ENCODE results near the gene CEP19.
"Not testable (repeated sequence)": the region's sequence is repeated elsewhere in the genome, so short reads cannot be mapped to it uniquely, and the experiment has no call there.

Gene CEP19

DNA sequence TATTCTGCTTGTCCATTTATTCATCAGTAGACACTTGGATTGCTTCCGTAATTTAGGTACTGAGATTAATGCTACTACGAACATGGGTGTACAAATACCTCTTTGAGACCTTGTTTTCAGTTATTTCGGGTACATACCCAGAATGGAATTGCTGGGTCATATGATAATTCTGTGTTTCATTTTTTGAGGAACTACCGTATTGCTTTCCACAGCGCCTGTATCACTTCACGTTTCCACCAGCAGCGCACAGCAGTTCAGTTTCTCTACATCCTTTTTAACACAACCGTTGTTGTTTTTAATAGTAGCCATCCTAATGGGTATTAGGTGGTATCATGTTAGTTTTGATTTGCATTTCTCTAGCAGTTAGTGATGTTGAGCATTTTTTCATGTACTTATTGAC lies 37.1 kb upstream of the CEP19 start:
- no peak overlapping the region for H3K4me3 ChIP-seq (ENCODE audit: low read depth, low read length)
- TF ChIP-seq CTCF (IDR thresholded peaks at IDR 0.05; ENCODE audit: low read depth, low read length, missing control alignments) = no peak
- H3K27ac ChIP-seq = no peak overlapping the region
- no peaks in the 10 kb centered on the region for H3K36me3 ChIP-seq (replicated peaks)
- in situ Hi-C loops (cut with HindIII; ENCODE audit: low pct_ligation_motif_present, low sequenced_read_pairs) = no loop called here
- no peak for DNase-seq
- no peaks in the 10 kb centered on the region for H3K27me3 ChIP-seq (replicated peaks)

DNA sequence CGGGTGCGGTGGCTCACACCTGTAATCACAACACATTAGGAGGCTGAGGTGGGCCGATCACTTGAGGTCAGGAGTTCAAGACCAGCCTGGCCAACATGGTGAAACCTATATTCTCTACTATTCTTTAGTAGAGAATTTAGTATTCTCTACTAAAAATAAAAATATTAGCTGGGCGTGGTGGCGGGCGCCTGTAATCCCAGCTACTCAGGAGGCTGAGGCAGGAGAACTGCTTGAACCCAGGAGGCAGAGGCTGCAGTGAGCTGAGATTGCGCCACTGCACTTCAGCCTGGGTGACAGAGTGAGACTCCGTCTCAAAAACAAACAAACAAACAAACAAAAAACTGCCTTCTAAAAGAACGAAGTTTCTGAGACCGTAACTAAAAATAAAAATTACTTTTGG lies 31.5 kb upstream of the CEP19 start:
- H3K36me3 ChIP-seq (replicated peaks); H3K27ac ChIP-seq; in situ Hi-C loops (cut with HindIII; ENCODE audit: low pct_ligation_motif_present, low sequenced_read_pairs); H3K4me3 ChIP-seq (ENCODE audit: low read depth, low read length); DNase-seq; H3K27me3 ChIP-seq (replicated peaks): not testable (repeated sequence)

DNA sequence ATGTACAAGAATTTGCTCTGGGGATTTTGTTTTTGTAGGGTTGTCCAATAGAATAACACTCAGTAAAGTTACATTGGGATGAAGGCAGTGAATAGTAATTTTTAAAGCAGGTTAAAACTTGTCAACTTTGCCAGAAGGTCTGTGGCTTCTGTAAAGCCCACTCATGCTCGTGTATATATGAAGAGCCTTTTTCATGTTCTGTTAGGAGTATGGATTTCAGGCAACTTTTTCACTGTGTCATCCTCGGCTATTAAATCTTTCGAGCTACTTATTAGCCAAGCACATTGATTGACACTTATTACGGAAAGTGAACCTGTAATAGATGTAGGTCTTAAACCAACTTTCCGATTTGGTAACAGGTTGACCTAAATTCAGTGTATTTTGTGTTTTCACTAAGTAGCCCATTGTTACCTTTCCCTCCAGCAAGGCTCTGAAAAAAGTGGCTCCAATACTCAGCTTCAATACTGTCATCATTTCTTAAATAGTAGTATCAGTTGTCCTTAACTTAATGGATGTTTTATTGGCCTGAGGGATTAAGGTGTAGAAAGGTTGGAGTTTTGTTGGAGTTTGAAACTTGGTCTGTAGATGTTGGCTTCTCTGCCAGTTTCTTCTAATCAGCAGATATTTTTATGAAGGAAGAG lies 29.3 kb upstream of the CEP19 start:
- Histone ChIP-seq H3K36me3 (replicated peaks) (peaks cover 3% of the 10 kb centered on the region), H3K4me3 (ENCODE audit: low read depth, low read length) (peak overlapping the region; percentile 71), H3K27me3 (replicated peaks) (no peaks in the 10 kb centered on the region), H3K27ac (peak overlapping the region; percentile 93)
- in situ Hi-C loops (cut with HindIII; ENCODE audit: low pct_ligation_motif_present, low sequenced_read_pairs) = no loop called here
- TF ChIP-seq CTCF (IDR thresholded peaks at IDR 0.05; ENCODE audit: low read depth, low read length, missing control alignments) = no peak
- DNase-seq = no peak

DNA sequence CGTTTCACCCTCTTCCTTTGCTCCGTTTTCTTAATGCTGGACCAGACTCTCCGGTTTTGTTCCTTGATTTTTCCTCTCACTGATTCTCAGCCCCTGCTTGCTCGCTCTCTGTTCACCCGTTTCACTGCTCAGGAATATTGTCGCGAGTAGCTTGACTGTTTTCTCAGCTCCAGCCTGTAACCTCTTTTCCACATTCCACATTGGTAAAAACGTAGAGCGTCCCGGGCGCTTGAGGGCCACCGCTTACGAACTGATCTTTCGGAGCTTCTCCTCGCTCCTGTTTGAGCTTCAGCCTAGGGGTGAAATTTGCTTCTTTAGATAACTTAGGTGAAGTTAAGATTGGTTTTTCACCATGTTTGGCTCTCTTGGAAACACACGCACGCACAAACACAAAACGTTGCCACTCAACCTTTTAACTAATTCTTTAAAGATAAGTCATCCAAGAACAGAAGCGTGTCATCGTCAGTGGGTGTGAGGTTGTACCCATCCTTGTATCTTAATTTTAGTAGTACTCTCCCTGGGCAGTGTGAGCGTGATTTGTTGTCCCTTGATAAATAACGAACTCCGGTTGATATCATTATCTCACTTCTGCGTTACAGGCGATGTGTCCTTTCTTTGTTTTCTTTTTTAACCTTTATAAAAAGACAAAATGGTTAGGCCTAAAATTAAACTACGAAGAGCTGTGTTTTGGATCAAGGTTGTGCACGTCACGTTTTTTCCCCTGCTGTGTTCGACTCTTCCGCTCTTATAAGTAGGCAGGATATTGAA lies 28.6 kb upstream of the CEP19 start:
- no peak for TF ChIP-seq CTCF (IDR thresholded peaks at IDR 0.05; ENCODE audit: low read depth, low read length, missing control alignments)
- peak overlapping the region; percentile 71 for H3K4me3 ChIP-seq (ENCODE audit: low read depth, low read length)
- peak; percentile 42 for DNase-seq
- H3K27ac ChIP-seq = peak overlapping the region; percentile 93
- H3K36me3 ChIP-seq (replicated peaks) = peaks cover 3% of the 10 kb centered on the region
- in situ Hi-C loops (cut with HindIII; ENCODE audit: low pct_ligation_motif_present, low sequenced_read_pairs) = no loop called here
- no peaks in the 10 kb centered on the region for H3K27me3 ChIP-seq (replicated peaks)

- Histone ChIP-seq H3K36me3 (replicated peaks) (peaks cover 3% of the 10 kb centered on the region), H3K27me3 (replicated peaks) (no peaks in the 10 kb centered on the region), H3K4me3 (ENCODE audit: low read depth, low read length) (peak within 1 kb of the TSS; percentile 71), H3K27ac (peak within 1 kb of the TSS; percentile 93)
- in situ Hi-C loops (cut with HindIII; ENCODE audit: low pct_ligation_motif_present, low sequenced_read_pairs) = no loop called here
- TF ChIP-seq CTCF (IDR thresholded peaks at IDR 0.05; ENCODE audit: low read depth, low read length, missing control alignments) = peak; percentile 1
- peak; percentile 76 for DNase-seq
Measured at GRCh38 chr3:196739671-196740480, 27.8 kb upstream of the CEP19 start, which contains the start of gene PAK2. PAK2 (plus strand) TSS chr3:196739857; CDS start chr3:196782647, 42,790 bp downstream.

DNA sequence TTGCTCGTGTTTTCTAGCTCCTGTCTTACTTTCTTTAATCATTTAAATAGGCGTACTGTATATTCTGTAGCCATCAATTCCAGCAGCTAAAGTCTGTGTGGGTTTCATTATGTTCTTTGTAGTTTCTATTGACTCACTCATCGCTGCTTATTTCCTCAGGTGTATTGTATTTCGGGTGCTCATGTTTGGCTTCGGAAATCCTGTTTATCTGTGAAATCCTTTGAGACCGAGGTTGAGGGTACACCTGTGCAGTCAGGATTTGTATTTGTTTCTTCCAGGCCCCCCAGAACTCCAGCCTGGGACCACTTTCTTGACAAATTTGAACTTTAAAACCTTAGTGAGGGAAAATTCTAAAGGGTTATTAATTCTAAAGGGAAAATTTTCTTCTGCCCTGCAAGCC lies 25.6 kb upstream of the CEP19 start:
- in situ Hi-C loops (cut with HindIII; ENCODE audit: low pct_ligation_motif_present, low sequenced_read_pairs) = no loop called here
- Histone ChIP-seq H3K36me3 (replicated peaks) (peaks cover 3% of the 10 kb centered on the region), H3K27me3 (replicated peaks) (no peaks in the 10 kb centered on the region), H3K27ac (no peak overlapping the region), H3K4me3 (ENCODE audit: low read depth, low read length) (no peak overlapping the region)
- no peak for DNase-seq
- TF ChIP-seq CTCF (IDR thresholded peaks at IDR 0.05; ENCODE audit: low read depth, low read length, missing control alignments) = no peak
